ENCODE results near the gene NRG3.

The NRG3 gene

DNA sequence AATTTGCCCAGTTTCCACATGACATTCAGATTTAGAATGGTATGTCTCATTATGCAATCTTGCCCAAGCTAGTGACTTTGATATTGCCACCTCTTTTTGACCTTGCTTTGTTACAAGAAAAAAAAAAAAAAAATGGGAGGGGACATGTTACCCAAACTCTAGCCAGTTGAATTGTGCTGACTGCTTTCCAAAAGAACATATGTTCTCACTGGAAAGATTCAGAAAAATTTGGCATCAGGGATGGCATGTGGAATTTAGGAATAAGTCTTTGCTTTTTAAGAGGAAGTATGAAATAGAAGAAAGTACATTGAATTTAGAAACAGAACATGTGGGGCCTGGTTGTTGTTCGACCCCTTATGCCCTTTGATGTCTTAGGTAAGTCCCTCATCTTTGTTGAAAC, 846.8 kb downstream of the NRG3 start:
- no peaks in the 10 kb centered on the region for H3K4me1 ChIP-seq (ENCODE audit: control insufficient read depth, insufficient read depth, low read length)
- no peaks in the 10 kb centered on the region for H3K36me3 ChIP-seq (ENCODE audit: control insufficient read depth in 2 of 2, insufficient read depth in 1 of 2, low read length in 2 of 2)
- H3K4me3 ChIP-seq (ENCODE audit: low read depth, low read length): no peak overlapping the region
- TF ChIP-seq ZNF140 (tag by site-specific recombination; IDR thresholded peaks at IDR 0.05) (no peak), ZSCAN23 (tag by site-specific recombination; IDR thresholded peaks at IDR 0.05) (no peak), ZFP69B (tag by site-specific recombination; IDR thresholded peaks at IDR 0.05) (no peak), ZEB2 (tag by site-specific recombination; IDR thresholded peaks at IDR 0.05) (no peak), ZNF10 (tag by site-specific recombination; IDR thresholded peaks at IDR 0.05) (no peak), ZNF174 (tag by site-specific recombination; IDR thresholded peaks at IDR 0.05) (no peak), ZNF560 (tag by site-specific recombination; IDR thresholded peaks at IDR 0.05; ENCODE audit: borderline replicate concordance) (no peak), GLI4 (tag by site-specific recombination; IDR thresholded peaks at IDR 0.05) (no peak), ZNF555 (tag by site-specific recombination; conservative IDR thresholded peaks at IDR 0.05) (no peak), ZNF610 (tag by site-specific recombination; IDR thresholded peaks at IDR 0.05; ENCODE audit: borderline replicate concordance) (no peak), RBAK (tag by site-specific recombination; IDR thresholded peaks at IDR 0.05) (no peak), SP3 (tag by site-specific recombination; IDR thresholded peaks at IDR 0.05) (no peak)
- TF ChIP-seq, protein P1, sequence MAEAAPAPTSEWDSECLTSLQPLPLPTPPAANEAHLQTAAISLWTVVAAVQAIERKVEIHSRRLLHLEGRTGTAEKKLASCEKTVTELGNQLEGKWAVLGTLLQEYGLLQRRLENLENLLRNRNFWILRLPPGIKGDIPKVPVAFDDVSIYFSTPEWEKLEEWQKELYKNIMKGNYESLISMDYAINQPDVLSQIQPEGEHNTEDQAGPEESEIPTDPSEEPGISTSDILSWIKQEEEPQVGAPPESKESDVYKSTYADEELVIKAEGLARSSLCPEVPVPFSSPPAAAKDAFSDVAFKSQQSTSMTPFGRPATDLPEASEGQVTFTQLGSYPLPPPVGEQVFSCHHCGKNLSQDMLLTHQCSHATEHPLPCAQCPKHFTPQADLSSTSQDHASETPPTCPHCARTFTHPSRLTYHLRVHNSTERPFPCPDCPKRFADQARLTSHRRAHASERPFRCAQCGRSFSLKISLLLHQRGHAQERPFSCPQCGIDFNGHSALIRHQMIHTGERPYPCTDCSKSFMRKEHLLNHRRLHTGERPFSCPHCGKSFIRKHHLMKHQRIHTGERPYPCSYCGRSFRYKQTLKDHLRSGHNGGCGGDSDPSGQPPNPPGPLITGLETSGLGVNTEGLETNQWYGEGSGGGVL (tag by site-specific recombination; IDR thresholded peaks at IDR 0.05): no peak
- TF ChIP-seq, protein P2, sequence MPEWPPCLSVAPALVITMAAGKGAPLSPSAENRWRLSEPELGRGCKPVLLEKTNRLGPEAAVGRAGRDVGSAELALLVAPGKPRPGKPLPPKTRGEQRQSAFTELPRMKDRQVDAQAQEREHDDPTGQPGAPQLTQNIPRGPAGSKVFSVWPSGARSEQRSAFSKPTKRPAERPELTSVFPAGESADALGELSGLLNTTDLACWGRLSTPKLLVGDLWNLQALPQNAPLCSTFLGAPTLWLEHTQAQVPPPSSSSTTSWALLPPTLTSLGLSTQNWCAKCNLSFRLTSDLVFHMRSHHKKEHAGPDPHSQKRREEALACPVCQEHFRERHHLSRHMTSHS (tag by site-specific recombination; IDR thresholded peaks at IDR 0.05): no peak
- TF ChIP-seq, protein P3, sequence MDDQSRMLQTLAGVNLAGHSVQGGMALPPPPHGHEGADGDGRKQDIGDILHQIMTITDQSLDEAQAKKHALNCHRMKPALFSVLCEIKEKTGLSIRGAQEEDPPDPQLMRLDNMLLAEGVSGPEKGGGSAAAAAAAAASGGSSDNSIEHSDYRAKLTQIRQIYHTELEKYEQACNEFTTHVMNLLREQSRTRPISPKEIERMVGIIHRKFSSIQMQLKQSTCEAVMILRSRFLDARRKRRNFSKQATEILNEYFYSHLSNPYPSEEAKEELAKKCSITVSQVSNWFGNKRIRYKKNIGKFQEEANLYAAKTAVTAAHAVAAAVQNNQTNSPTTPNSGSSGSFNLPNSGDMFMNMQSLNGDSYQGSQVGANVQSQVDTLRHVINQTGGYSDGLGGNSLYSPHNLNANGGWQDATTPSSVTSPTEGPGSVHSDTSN (CRISPR knock-in tag; IDR thresholded peaks at IDR 0.05): no peak
- TF ChIP-seq, protein P4, sequence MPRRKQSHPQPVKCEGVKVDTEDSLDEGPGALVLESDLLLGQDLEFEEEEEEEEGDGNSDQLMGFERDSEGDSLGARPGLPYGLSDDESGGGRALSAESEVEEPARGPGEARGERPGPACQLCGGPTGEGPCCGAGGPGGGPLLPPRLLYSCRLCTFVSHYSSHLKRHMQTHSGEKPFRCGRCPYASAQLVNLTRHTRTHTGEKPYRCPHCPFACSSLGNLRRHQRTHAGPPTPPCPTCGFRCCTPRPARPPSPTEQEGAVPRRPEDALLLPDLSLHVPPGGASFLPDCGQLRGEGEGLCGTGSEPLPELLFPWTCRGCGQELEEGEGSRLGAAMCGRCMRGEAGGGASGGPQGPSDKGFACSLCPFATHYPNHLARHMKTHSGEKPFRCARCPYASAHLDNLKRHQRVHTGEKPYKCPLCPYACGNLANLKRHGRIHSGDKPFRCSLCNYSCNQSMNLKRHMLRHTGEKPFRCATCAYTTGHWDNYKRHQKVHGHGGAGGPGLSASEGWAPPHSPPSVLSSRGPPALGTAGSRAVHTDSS (tag by site-specific recombination; IDR thresholded peaks at IDR 0.05): no peak
- TF ChIP-seq, protein P5, sequence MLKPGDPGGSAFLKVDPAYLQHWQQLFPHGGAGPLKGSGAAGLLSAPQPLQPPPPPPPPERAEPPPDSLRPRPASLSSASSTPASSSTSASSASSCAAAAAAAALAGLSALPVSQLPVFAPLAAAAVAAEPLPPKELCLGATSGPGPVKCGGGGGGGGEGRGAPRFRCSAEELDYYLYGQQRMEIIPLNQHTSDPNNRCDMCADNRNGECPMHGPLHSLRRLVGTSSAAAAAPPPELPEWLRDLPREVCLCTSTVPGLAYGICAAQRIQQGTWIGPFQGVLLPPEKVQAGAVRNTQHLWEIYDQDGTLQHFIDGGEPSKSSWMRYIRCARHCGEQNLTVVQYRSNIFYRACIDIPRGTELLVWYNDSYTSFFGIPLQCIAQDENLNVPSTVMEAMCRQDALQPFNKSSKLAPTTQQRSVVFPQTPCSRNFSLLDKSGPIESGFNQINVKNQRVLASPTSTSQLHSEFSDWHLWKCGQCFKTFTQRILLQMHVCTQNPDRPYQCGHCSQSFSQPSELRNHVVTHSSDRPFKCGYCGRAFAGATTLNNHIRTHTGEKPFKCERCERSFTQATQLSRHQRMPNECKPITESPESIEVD (tag by site-specific recombination; IDR thresholded peaks at IDR 0.05): no peak
- TF ChIP-seq, protein P6, sequence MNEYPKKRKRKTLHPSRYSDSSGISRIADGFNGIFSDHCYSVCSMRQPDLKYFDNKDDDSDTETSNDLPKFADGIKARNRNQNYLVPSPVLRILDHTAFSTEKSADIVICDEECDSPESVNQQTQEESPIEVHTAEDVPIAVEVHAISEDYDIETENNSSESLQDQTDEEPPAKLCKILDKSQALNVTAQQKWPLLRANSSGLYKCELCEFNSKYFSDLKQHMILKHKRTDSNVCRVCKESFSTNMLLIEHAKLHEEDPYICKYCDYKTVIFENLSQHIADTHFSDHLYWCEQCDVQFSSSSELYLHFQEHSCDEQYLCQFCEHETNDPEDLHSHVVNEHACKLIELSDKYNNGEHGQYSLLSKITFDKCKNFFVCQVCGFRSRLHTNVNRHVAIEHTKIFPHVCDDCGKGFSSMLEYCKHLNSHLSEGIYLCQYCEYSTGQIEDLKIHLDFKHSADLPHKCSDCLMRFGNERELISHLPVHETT (tag by site-specific recombination; IDR thresholded peaks at IDR 0.05): no peak
- no peaks in the 10 kb centered on the region for H3K9me3 ChIP-seq (ENCODE audit: control insufficient read depth, insufficient read depth, low read depth, low read length)
- POLR2A ChIA-PET: interaction anchor here (0.6 kb wide), 1 partner anchor 9 kb away, joined by 4 read pairs; no protein-coding TSS in a partner anchor
- H3K27ac ChIP-seq (ENCODE audit: extremely low read depth, low read depth, low read length): no peak overlapping the region
- CTCF ChIA-PET: no interaction called here

Data from HEK293 (cell line).